Vagina (tissue), 2 donors: ENCODE results near the gene NR1H4.

ENCODE experiments used
- CTCF ChIP-seq, 3 experiments: fragments of 450-650 bp in 2 of 3; fragments of 200-600 bp in 1 of 3; sonication (generic) in 1 of 3; IDR thresholded peaks; one replicate each; pipeline ENCODE4 v1.5.1; 2017 to 2019; ENCODE audit warnings: antibody characterized with exemption in 3 of 3, mild to moderate bottlenecking in 2 of 3, moderate library complexity in 2 of 3
- POLR2A ChIP-seq, 2 donors: fragments of 450-650 bp; IDR thresholded peaks; one replicate each; pipeline ENCODE4 v1.6.1; 2017; ENCODE audit warnings: antibody characterized with exemption in 2 of 2, mild to moderate bottlenecking in 2 of 2, moderate library complexity in 2 of 2
- POLR2AphosphoS5 ChIP-seq, 2 donors: sonication (generic); formaldehyde crosslinking; IDR thresholded peaks; one replicate each; pipeline ENCODE4 v1.9.0; 2017; ENCODE audit warnings: antibody characterized with exemption in 2 of 2, mild to moderate bottlenecking in 2 of 2, low read depth in 1 of 2; ENCODE audit not compliant: insufficient read depth in 1 of 2

- TF ChIP-seq CTCF (IDR thresholded peaks at IDR 0.05) (no peak), POLR2A (IDR thresholded peaks at IDR 0.05) (no peak), POLR2AphosphoS5 (IDR thresholded peaks at IDR 0.05; ENCODE audit: insufficient read depth in 1 of 2, low read depth in 1 of 2) (no peak)
Measured at GRCh38 chr12:100572184-100572583, 98.5 kb downstream of the NR1H4 start.
